ENCODE data around the gene SKP1.

SKP1 gene

DNA sequence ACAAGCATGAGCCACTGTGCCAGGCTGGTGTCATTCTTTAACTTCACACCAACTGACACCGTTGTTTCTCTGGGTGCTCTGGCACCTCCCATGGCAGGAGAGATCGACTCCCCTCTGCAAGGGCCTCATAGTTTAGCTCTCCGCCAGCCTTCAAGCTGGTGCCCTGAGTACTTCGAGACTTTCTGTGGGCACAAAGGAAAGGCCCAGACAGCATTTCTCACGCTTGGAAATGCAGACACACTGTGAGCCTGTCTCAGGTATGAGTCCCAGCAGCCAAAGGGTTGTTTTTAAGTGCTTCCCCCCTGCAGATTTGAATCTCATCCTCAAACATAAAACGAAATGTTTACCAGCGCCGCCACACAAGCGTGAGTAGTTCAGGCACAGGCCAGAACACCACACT, 73.4 kb downstream of the SKP1 start:
- no peak overlapping the region for H3K4me3 ChIP-seq (ENCODE audit: low read depth, low read length)
- TF ChIP-seq, protein P1, sequence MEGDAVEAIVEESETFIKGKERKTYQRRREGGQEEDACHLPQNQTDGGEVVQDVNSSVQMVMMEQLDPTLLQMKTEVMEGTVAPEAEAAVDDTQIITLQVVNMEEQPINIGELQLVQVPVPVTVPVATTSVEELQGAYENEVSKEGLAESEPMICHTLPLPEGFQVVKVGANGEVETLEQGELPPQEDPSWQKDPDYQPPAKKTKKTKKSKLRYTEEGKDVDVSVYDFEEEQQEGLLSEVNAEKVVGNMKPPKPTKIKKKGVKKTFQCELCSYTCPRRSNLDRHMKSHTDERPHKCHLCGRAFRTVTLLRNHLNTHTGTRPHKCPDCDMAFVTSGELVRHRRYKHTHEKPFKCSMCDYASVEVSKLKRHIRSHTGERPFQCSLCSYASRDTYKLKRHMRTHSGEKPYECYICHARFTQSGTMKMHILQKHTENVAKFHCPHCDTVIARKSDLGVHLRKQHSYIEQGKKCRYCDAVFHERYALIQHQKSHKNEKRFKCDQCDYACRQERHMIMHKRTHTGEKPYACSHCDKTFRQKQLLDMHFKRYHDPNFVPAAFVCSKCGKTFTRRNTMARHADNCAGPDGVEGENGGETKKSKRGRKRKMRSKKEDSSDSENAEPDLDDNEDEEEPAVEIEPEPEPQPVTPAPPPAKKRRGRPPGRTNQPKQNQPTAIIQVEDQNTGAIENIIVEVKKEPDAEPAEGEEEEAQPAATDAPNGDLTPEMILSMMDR (conservative IDR thresholded peaks at IDR 0.05; ENCODE audit: low read depth, low read length): no peak
- DNase-seq (ENCODE audit: low read depth): no peak

DNA sequence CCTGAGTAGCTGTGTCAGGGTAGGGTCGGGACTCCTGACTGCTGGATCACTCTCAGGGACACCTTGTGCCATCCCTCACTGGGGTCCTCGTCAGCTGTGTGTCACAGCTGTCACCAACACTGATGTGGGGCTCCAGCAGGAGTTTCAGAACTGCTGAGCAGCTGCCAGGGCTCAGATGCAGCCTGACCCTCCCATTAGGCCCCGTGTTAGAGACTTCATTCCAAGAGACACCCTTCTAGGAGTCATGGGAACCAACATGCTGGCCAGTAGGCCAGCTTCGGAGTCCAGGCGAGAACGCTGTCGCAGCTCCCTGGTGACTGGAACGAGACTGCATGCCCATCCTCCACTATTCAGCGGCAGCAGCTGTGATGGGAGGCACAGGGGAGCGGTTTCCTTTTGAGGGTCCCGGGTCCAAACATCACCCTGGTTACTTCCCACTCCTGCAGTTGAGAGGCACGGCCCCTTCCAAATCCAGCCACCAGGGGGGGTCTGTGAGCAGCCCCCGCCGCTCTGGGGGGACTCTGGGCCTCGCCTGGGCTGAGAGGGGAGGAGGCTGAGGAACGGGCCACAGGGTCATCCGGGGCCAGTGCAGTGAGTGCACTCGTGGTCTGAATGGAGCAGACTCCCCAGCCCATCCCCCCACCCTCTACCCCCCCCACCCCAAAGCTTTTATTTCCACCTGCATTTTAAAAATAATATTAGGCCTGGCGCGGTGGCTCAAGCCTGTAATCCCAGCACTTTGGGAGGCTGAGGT, 74.9 kb downstream of the SKP1 start:
- peak; percentile 20 for DNase-seq (ENCODE audit: low read depth)
- TF ChIP-seq, protein P1 (conservative IDR thresholded peaks at IDR 0.05; ENCODE audit: low read depth, low read length): peak; percentile 79
- H3K4me3 ChIP-seq (ENCODE audit: low read depth, low read length): no peak overlapping the region

DNA sequence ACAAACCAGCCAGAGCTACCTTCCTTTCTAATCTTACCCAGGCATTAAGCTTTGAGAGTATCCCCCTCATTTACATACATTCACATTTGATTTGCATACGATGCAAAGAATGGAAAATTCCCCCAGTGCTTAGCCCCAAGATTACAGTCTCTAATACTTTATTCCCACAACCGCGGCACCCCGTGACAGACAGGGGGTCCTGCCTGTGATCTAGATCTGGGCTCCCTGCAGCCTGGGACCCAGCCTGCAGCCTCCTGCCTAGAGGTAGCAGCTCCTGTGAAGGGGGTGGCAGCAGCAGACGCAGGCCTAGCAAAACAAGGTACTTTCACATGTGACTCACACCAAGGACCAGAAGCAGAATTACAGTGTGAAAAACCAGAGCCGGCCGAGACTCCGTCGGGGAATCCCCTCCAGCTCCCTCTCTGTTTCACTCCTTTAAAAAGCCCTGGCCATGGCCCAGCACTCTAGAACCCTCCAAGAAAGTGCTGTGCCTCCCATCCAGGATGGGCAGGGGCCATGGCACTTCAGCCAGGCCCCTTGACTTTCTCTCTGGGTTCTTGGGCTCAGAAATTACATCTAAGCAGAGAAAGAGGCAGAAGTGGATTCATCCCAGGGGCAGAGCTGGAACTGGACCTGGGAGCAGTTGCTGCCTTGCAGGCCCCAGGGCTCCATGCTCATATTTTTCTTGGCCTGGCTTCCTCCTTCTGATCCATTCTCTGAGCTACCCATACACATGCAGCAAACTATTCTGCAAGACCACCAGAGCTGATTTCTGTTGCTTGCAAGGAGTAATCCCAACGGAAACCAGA, 76.3 kb downstream of the SKP1 start:
- TF ChIP-seq, protein P1 (conservative IDR thresholded peaks at IDR 0.05; ENCODE audit: low read depth, low read length): no peak
- no peak overlapping the region for H3K4me3 ChIP-seq (ENCODE audit: low read depth, low read length)
- peak; percentile 83 for DNase-seq (ENCODE audit: low read depth)

DNA sequence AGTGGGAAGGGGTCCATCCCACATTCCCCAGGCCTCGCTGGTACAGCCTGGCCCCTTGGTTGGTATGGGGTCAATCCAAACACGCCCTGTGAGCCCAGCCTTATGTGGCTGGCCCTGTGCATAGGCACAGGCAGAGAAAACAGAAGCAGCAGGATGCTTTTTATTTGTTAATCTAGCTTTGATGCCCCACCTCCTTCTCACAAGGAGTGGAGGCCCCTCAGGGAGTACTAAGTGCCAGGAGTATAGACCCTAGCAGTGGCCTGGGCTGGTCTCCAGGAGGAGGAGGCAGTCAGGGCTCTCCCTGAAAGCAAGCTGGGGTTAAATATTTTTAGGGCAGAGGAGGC, 76.8 kb downstream of the SKP1 start:
- TF ChIP-seq, protein P1 (conservative IDR thresholded peaks at IDR 0.05; ENCODE audit: low read depth, low read length): no peak
- H3K4me3 ChIP-seq (ENCODE audit: low read depth, low read length): no peak overlapping the region
- no peak for DNase-seq (ENCODE audit: low read depth)

DNA sequence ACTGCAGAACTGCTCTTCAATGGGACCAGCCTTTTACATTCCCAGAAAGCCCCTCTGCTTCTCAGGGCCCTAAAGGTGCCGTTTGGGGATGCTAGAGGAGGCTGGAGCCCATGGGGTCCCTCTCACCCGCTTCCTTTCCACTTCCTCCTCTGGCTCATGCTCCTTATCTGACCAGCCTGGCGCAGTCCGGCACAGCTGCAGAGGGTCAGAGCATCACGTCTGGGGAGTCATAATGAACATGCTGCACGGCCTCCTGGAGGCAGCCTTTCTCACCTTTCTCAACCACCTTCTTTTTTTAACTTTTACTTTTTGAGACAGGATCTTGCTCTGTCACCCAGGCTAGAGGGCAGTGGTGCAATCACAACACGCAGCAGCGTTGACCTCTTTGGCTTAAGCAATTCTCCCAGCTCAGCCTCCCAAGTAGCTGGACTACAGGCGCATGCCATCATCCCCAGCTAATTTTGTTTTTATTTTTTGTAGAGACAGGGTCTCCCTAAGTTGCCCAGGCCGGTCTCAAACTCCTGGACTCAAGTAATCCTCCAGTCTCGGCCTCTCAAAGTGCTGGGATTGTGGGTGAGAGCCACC, 77.4 kb downstream of the SKP1 start:
- no peak overlapping the region for H3K4me3 ChIP-seq (ENCODE audit: low read depth, low read length)
- TF ChIP-seq, protein P1 (conservative IDR thresholded peaks at IDR 0.05; ENCODE audit: low read depth, low read length): no peak
- DNase-seq (ENCODE audit: low read depth): peak; percentile 23

Measured in choroid plexus epithelial cell (primary cell).